Activated T-helper 17 cell treated with anti-CD3 and anti-CD28 coated beads, Interleukin-2, amount 50 U/mL, for 72 hours (primary cell): Measurements from ENCODE around the gene TBRG4. TPM values are rescaled to one million over a fixed set of nuclear protein-coding genes. Genes with fewer than 3 reads are reported as not detected.
A peak's percentile ranks its signal among the peaks of the same experiment; 100 is the strongest.
"Not testable (repeated sequence)": the region's sequence is repeated elsewhere in the genome, so short reads cannot be mapped to it uniquely, and the experiment has no call there.

Experiments
- ATAC-seq: fragments of 150-1000 bp; cut with Tn5 transposase; replicated peaks from 2 replicates; pipeline ENCODE4 v1.10.0; 2021; ENCODE audit warnings: mild to moderate bottlenecking, moderate library complexity
- H3K27ac Mint-ChIP-seq: one replicate; pipeline ENCODE4 v1.8.0; 2022; ENCODE audit warnings: mixed read lengths
- H3K27me3 Mint-ChIP-seq: one replicate; pipeline ENCODE4 v1.8.0; 2022; ENCODE audit warnings: mixed read lengths
- H3K36me3 Mint-ChIP-seq: one replicate; pipeline ENCODE4 v1.8.0; 2022; ENCODE audit warnings: low read depth, mild to moderate bottlenecking, mixed read lengths
- H3K4me1 Mint-ChIP-seq: one replicate; pipeline ENCODE4 v1.8.0; 2022; ENCODE audit warnings: mixed read lengths
- H3K4me3 Mint-ChIP-seq: one replicate; pipeline ENCODE4 v1.8.0; 2022; ENCODE audit warnings: mild to moderate bottlenecking, mixed read lengths
- H3K9me3 Mint-ChIP-seq: one replicate; pipeline ENCODE4 v1.8.0; 2022; ENCODE audit warnings: mixed read lengths
- total RNA-seq, 2 donors: library from RNA; stranded (reverse); gene quantifications; one replicate each; pipeline ENCODE4 v1.2.3, GENCODE V29; 2022

The TBRG4 gene
- total RNA-seq, 2 donors from 2014 or later: 119 to 177 TPM

- H3K27me3 Mint-ChIP-seq: no peaks in the 10 kb centered on the region
- H3K4me3 Mint-ChIP-seq: no peak overlapping the region
- ATAC-seq: no peak
- no peak overlapping the region for H3K27ac Mint-ChIP-seq
- peaks cover 8% of the 10 kb centered on the region for H3K4me1 Mint-ChIP-seq
- H3K9me3 Mint-ChIP-seq: no peaks in the 10 kb centered on the region
- H3K36me3 Mint-ChIP-seq: peaks cover 21% of the 10 kb centered on the region
Observed at GRCh38 chr7:45114926-45115325, 3.4 kb upstream of the TBRG4 start.

- H3K9me3 Mint-ChIP-seq, H3K27ac Mint-ChIP-seq, ATAC-seq, H3K4me1 Mint-ChIP-seq, H3K4me3 Mint-ChIP-seq, H3K27me3 Mint-ChIP-seq: not testable (repeated sequence)
- H3K36me3 Mint-ChIP-seq: peaks cover 27% of the 10 kb centered on the region
Observed at GRCh38 chr7:45114257-45114656, 2.8 kb upstream of the TBRG4 start.

- no peaks in the 10 kb centered on the region for H3K27me3 Mint-ChIP-seq
- ATAC-seq: no peak
- H3K9me3 Mint-ChIP-seq: no peaks in the 10 kb centered on the region
- peaks cover 20% of the 10 kb centered on the region for H3K4me1 Mint-ChIP-seq
- peaks cover 43% of the 10 kb centered on the region for H3K36me3 Mint-ChIP-seq
- peak overlapping the region; percentile 95 for H3K4me3 Mint-ChIP-seq
- H3K27ac Mint-ChIP-seq: peak overlapping the region; percentile 99
Observed at GRCh38 chr7:45112648-45113047, 1.2 kb upstream of the TBRG4 start.

- Mint-ChIP-seq H3K27me3 (no peaks in the 10 kb centered on the region), H3K36me3 (peaks cover 81% of the 10 kb centered on the region), H3K9me3 (no peaks in the 10 kb centered on the region), H3K27ac (peak overlapping the region; percentile 46), H3K4me3 (peak overlapping the region; percentile 95), H3K4me1 (peaks cover 21% of the 10 kb centered on the region)
- no peak for ATAC-seq
Observed at GRCh38 chr7:45108863-45109262, 2.6 kb downstream of the TBRG4 start.

- H3K27ac Mint-ChIP-seq: peak overlapping the region; percentile 80
- peaks cover 94% of the 10 kb centered on the region for H3K36me3 Mint-ChIP-seq
- no peaks in the 10 kb centered on the region for H3K9me3 Mint-ChIP-seq
- ATAC-seq: no peak
- peak overlapping the region; percentile 95 for H3K4me3 Mint-ChIP-seq
- H3K27me3 Mint-ChIP-seq: no peaks in the 10 kb centered on the region
- H3K4me1 Mint-ChIP-seq: peaks cover 21% of the 10 kb centered on the region
Observed at GRCh38 chr7:45107356-45107755, 4.1 kb downstream of the TBRG4 start.

GRCh38 chr7:45106820-45107219 lies 4.7 kb downstream of the TBRG4 start:
- H3K27me3 Mint-ChIP-seq: no peaks in the 10 kb centered on the region
- no peaks in the 10 kb centered on the region for H3K9me3 Mint-ChIP-seq
- H3K27ac Mint-ChIP-seq: no peak overlapping the region
- ATAC-seq: no peak
- peaks cover 20% of the 10 kb centered on the region for H3K4me1 Mint-ChIP-seq
- peaks cover 98% of the 10 kb centered on the region for H3K36me3 Mint-ChIP-seq
- peak overlapping the region; percentile 95 for H3K4me3 Mint-ChIP-seq

- Mint-ChIP-seq H3K27ac (no peak overlapping the region), H3K4me3 (peak overlapping the region; percentile 13), H3K36me3 (peaks cover 98% of the 10 kb centered on the region), H3K9me3 (no peaks in the 10 kb centered on the region), H3K27me3 (no peaks in the 10 kb centered on the region), H3K4me1 (peaks cover 17% of the 10 kb centered on the region)
- ATAC-seq: peak; percentile 28
Observed at GRCh38 chr7:45105588-45106188, 5.8 kb downstream of the TBRG4 start.

- ATAC-seq: no peak
- Mint-ChIP-seq H3K27ac (no peak overlapping the region), H3K4me3 (no peak overlapping the region), H3K9me3 (no peaks in the 10 kb centered on the region), H3K36me3 (peaks cover 98% of the 10 kb centered on the region), H3K4me1 (peaks cover 14% of the 10 kb centered on the region), H3K27me3 (no peaks in the 10 kb centered on the region)
Observed at GRCh38 chr7:45104844-45105587, 6.5 kb downstream of the TBRG4 start.

- Mint-ChIP-seq H3K36me3 (peaks cover 98% of the 10 kb centered on the region), H3K4me3 (no peak overlapping the region), H3K27me3 (no peaks in the 10 kb centered on the region), H3K27ac (no peak overlapping the region), H3K4me1 (peaks cover 12% of the 10 kb centered on the region), H3K9me3 (no peaks in the 10 kb centered on the region)
- ATAC-seq: no peak
Observed at GRCh38 chr7:45103958-45104843, 7.3 kb downstream of the TBRG4 start.

GRCh38 chr7:45102785-45103712 lies 8.4 kb downstream of the TBRG4 start:
- no peaks in the 10 kb centered on the region for H3K27me3 Mint-ChIP-seq
- peaks cover 88% of the 10 kb centered on the region for H3K36me3 Mint-ChIP-seq
- no peaks in the 10 kb centered on the region for H3K9me3 Mint-ChIP-seq
- H3K4me3 Mint-ChIP-seq: no peak overlapping the region
- H3K4me1 Mint-ChIP-seq: peaks cover 5% of the 10 kb centered on the region
- no peak overlapping the region for H3K27ac Mint-ChIP-seq
- no peak for ATAC-seq

- Mint-ChIP-seq H3K9me3 (no peaks in the 10 kb centered on the region), H3K4me1 (no peaks in the 10 kb centered on the region), H3K27me3 (no peaks in the 10 kb centered on the region), H3K4me3 (no peak overlapping the region), H3K36me3 (peaks cover 74% of the 10 kb centered on the region), H3K27ac (no peak overlapping the region)
- no peak for ATAC-seq
Observed at GRCh38 chr7:45101748-45102147, 9.7 kb downstream of the TBRG4 start.

- H3K27ac Mint-ChIP-seq: no peak overlapping the region
- no peak for ATAC-seq
- H3K36me3 Mint-ChIP-seq: peaks cover 66% of the 10 kb centered on the region
- no peaks in the 10 kb centered on the region for H3K27me3 Mint-ChIP-seq
- no peaks in the 10 kb centered on the region for H3K4me1 Mint-ChIP-seq
- no peak overlapping the region for H3K4me3 Mint-ChIP-seq
- H3K9me3 Mint-ChIP-seq: no peaks in the 10 kb centered on the region
Observed at GRCh38 chr7:45100761-45101480, 10.6 kb downstream of the TBRG4 start.

GRCh38 chr7:45099891-45100760 lies 11.4 kb downstream of the TBRG4 start:
- ATAC-seq: no peak
- no peaks in the 10 kb centered on the region for H3K9me3 Mint-ChIP-seq
- H3K27ac Mint-ChIP-seq: no peak overlapping the region
- H3K36me3 Mint-ChIP-seq: peaks cover 58% of the 10 kb centered on the region
- no peak overlapping the region for H3K4me3 Mint-ChIP-seq
- no peaks in the 10 kb centered on the region for H3K4me1 Mint-ChIP-seq
- H3K27me3 Mint-ChIP-seq: no peaks in the 10 kb centered on the region
